22Rv1 (cell line): ENCODE results near the gene PHGDH.

Experiments
- H3K27ac ChIP-seq: fragments of 450-650 bp; 2 replicates; pipeline ENCODE4 v1.5.1; 2017
- CTCF ChIP-seq: fragments of 450-650 bp; IDR thresholded peaks from 2 replicates; pipeline ENCODE4 v1.5.1; 2017; ENCODE audit warnings: mild to moderate bottlenecking
- ZFX ChIP-seq: fragments of 450-650 bp; IDR thresholded peaks from 2 replicates; pipeline ENCODE4 v1.6.1; 2017; ENCODE audit warnings: antibody characterized with exemption, borderline replicate concordance

PHGDH gene

GRCh38 chr1:119740261-119740660, 28.5 kb downstream of the PHGDH start:
- TF ChIP-seq ZFX (no peak), CTCF (no peak)
- H3K27ac ChIP-seq, result no peak overlapping the region

GRCh38 chr1:119740896-119741780, 29.4 kb downstream of the PHGDH start:
- H3K27ac ChIP-seq, result no peak overlapping the region
- TF ChIP-seq CTCF, result no peak

DNA sequence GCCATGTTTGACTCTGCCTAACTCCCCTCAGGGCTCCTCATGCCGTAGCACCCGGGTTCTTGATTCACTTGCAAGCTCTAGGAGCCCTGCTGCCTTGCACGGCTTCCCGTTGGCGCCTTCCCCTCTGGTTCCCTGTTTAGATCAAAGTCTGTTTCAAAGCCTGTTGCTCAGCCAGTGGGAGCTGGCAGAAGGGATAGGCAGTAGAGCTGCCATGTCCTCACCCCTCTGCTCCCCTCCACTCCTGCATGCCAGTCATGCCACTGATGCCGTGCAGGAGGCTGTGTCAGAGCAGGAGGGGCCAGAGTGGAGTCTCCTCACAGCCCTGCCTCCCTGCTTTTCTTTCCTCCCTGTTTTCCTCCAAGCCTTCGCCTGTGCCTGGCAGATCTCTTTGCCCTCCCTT, 30.5 kb downstream of the PHGDH start:
- no peak overlapping the region for H3K27ac ChIP-seq
- TF ChIP-seq CTCF, result no peak

GRCh38 chr1:119742677-119743076, 30.9 kb downstream of the PHGDH start:
- no peak for TF ChIP-seq ZFX
- no peak overlapping the region for H3K27ac ChIP-seq

- no peak for TF ChIP-seq CTCF
- no peak for TF ChIP-seq ZFX
- peak overlapping the region; percentile 27; the same call in 1 of the 2 replicates for H3K27ac ChIP-seq
Measured at GRCh38 chr1:119743308-119743707, 31.6 kb downstream of the PHGDH start.

GRCh38 chr1:119743776-119744597, 32.3 kb downstream of the PHGDH start:
- TF ChIP-seq ZFX, result no peak
- peak; percentile 89 for TF ChIP-seq CTCF
- H3K27ac ChIP-seq, result peak overlapping the region; percentile 27; the same call in 1 of the 2 replicates

GRCh38 chr1:119744598-119744942, 32.8 kb downstream of the PHGDH start:
- no peak overlapping the region for H3K27ac ChIP-seq
- TF ChIP-seq CTCF (no peak), ZFX (no peak)
